ENCODE data around the gene SH3D21. TPM values are rescaled to one million over a fixed set of nuclear protein-coding genes. Genes with fewer than 3 reads are reported as not detected.

SH3D21 gene
- total and polyA plus RNA-seq, 2 donors = 1.3 to 6.0 TPM

GRCh38 chr1:36306902-36307456, 811 bp downstream of the SH3D21 start:
- H3K9me3 ChIP-seq (ENCODE audit: control insufficient read depth in 2 of 2, insufficient read depth in 1 of 2, low read length in 1 of 2) = no peaks in the 10 kb centered on the region
- 2% methylated on average over 46 of the region's 46 CpGs for WGBS
- no peak overlapping the region for H3K27ac ChIP-seq (ENCODE audit: low read depth in 1 of 2, low read length in 1 of 2)
- peaks cover 9 to 12% of the 10 kb centered on the region in 2 donors for H3K4me1 ChIP-seq (ENCODE audit: control insufficient read depth in 2 of 2, insufficient read depth in 2 of 2, low read length in 2 of 2)
- H3K36me3 ChIP-seq (ENCODE audit: control insufficient read depth in 2 of 2, insufficient read depth in 2 of 2, low read length in 1 of 2) = peaks cover 19 to 28% of the 10 kb centered on the region in 2 donors
- H3K4me3 ChIP-seq (ENCODE audit: low read length in 2 of 2) = peak overlapping the region; percentile 49 to 64
- DNase-seq (ENCODE audit: low read depth in 6 of 9, low spot score in 9 of 9) = peak; percentile 83 to 97 (median 94)
- no peaks in the 10 kb centered on the region for H3K27me3 ChIP-seq (ENCODE audit: control insufficient read depth in 2 of 2, insufficient read depth in 1 of 2, low read length in 1 of 2)

- Histone ChIP-seq H3K4me1 (ENCODE audit: control insufficient read depth in 2 of 2, insufficient read depth in 2 of 2, low read length in 2 of 2) (peaks cover 9 to 12% of the 10 kb centered on the region in 2 donors), H3K27me3 (ENCODE audit: control insufficient read depth in 2 of 2, insufficient read depth in 1 of 2, low read length in 1 of 2) (no peaks in the 10 kb centered on the region), H3K27ac (ENCODE audit: low read depth in 1 of 2, low read length in 1 of 2) (no peak overlapping the region), H3K9me3 (ENCODE audit: control insufficient read depth in 2 of 2, insufficient read depth in 1 of 2, low read length in 1 of 2) (no peaks in the 10 kb centered on the region), H3K4me3 (ENCODE audit: low read length in 2 of 2) (no peak overlapping the region), H3K36me3 (ENCODE audit: control insufficient read depth in 2 of 2, insufficient read depth in 2 of 2, low read length in 1 of 2) (peaks cover 12 to 20% of the 10 kb centered on the region in 2 donors)
- WGBS = 92% methylated on average over 10 of the region's 10 CpGs
- DNase-seq (ENCODE audit: low read depth in 6 of 9, low spot score in 9 of 9) = no peak
Observed at GRCh38 chr1:36307601-36308330, 1.6 kb downstream of the SH3D21 start.

GRCh38 chr1:36309397-36309796, 3.2 kb downstream of the SH3D21 start:
- Histone ChIP-seq H3K27ac (ENCODE audit: low read depth in 1 of 2, low read length in 1 of 2) (no peak overlapping the region), H3K27me3 (ENCODE audit: control insufficient read depth in 2 of 2, insufficient read depth in 1 of 2, low read length in 1 of 2) (no peaks in the 10 kb centered on the region), H3K4me3 (ENCODE audit: low read length in 2 of 2) (no peak overlapping the region), H3K36me3 (ENCODE audit: control insufficient read depth in 2 of 2, insufficient read depth in 2 of 2, low read length in 1 of 2) (peaks cover 0 to 6% of the 10 kb centered on the region in 2 donors), H3K4me1 (ENCODE audit: control insufficient read depth in 2 of 2, insufficient read depth in 2 of 2, low read length in 2 of 2) (peaks cover 9 to 12% of the 10 kb centered on the region in 2 donors), H3K9me3 (ENCODE audit: control insufficient read depth in 2 of 2, insufficient read depth in 1 of 2, low read length in 1 of 2) (no peaks in the 10 kb centered on the region)
- no peak for DNase-seq (ENCODE audit: low read depth in 6 of 9, low spot score in 9 of 9)
- WGBS = 96% methylated on average over 7 of the region's 7 CpGs

- DNase-seq (ENCODE audit: low read depth in 6 of 9, low spot score in 9 of 9) = no peak
- no peak overlapping the region for H3K4me3 ChIP-seq (ENCODE audit: low read length in 2 of 2)
- peaks cover 8 to 36% of the 10 kb centered on the region in 2 donors for H3K4me1 ChIP-seq (ENCODE audit: control insufficient read depth in 2 of 2, insufficient read depth in 2 of 2, low read length in 2 of 2)
- H3K27me3 ChIP-seq (ENCODE audit: control insufficient read depth in 2 of 2, insufficient read depth in 1 of 2, low read length in 1 of 2) = peaks cover 49 to 62% of the 10 kb centered on the region in 2 donors
- 15% methylated on average over 16 of the region's 16 CpGs for WGBS
- H3K27ac ChIP-seq (ENCODE audit: low read depth in 1 of 2, low read length in 1 of 2) = no peak overlapping the region
- no peaks in the 10 kb centered on the region for H3K9me3 ChIP-seq (ENCODE audit: control insufficient read depth in 2 of 2, insufficient read depth in 1 of 2, low read length in 1 of 2)
- no peaks in the 10 kb centered on the region for H3K36me3 ChIP-seq (ENCODE audit: control insufficient read depth in 2 of 2, insufficient read depth in 2 of 2, low read length in 1 of 2)
Observed at GRCh38 chr1:36320291-36320761, 14.2 kb downstream of the SH3D21 start.

- no peak overlapping the region for H3K27ac ChIP-seq (ENCODE audit: low read depth in 1 of 2, low read length in 1 of 2)
- peak overlapping the region; percentile 16 to 20 for H3K4me3 ChIP-seq (ENCODE audit: low read length in 2 of 2)
- 6% methylated on average over 23 of the region's 23 CpGs for WGBS
- no peaks in the 10 kb centered on the region for H3K9me3 ChIP-seq (ENCODE audit: control insufficient read depth in 2 of 2, insufficient read depth in 1 of 2, low read length in 1 of 2)
- H3K36me3 ChIP-seq (ENCODE audit: control insufficient read depth in 2 of 2, insufficient read depth in 2 of 2, low read length in 1 of 2) = no peaks in the 10 kb centered on the region
- H3K27me3 ChIP-seq (ENCODE audit: control insufficient read depth in 2 of 2, insufficient read depth in 1 of 2, low read length in 1 of 2) = peaks cover 49 to 64% of the 10 kb centered on the region in 2 donors
- H3K4me1 ChIP-seq (ENCODE audit: control insufficient read depth in 2 of 2, insufficient read depth in 2 of 2, low read length in 2 of 2) = peaks cover 8 to 36% of the 10 kb centered on the region in 2 donors
- no peak for DNase-seq (ENCODE audit: low read depth in 6 of 9, low spot score in 9 of 9)
Observed at GRCh38 chr1:36320767-36321118, 14.6 kb downstream of the SH3D21 start.

- Histone ChIP-seq H3K4me1 (ENCODE audit: control insufficient read depth in 2 of 2, insufficient read depth in 2 of 2, low read length in 2 of 2) (peaks cover 8 to 36% of the 10 kb centered on the region in 2 donors), H3K27ac (ENCODE audit: low read depth in 1 of 2, low read length in 1 of 2) (no peak overlapping the region), H3K36me3 (ENCODE audit: control insufficient read depth in 2 of 2, insufficient read depth in 2 of 2, low read length in 1 of 2) (no peaks in the 10 kb centered on the region), H3K4me3 (ENCODE audit: low read length in 2 of 2) (peak overlapping the region; percentile 16 to 20), H3K27me3 (ENCODE audit: control insufficient read depth in 2 of 2, insufficient read depth in 1 of 2, low read length in 1 of 2) (peaks cover 49 to 67% of the 10 kb centered on the region in 2 donors), H3K9me3 (ENCODE audit: control insufficient read depth in 2 of 2, insufficient read depth in 1 of 2, low read length in 1 of 2) (no peaks in the 10 kb centered on the region)
- 32% methylated on average over 59 of the region's 59 CpGs for WGBS
- DNase-seq (ENCODE audit: low read depth in 6 of 9, low spot score in 9 of 9) = peak in 1 of 9 donors; percentile 22
Observed at GRCh38 chr1:36321119-36321951, 15.2 kb downstream of the SH3D21 start.

GRCh38 chr1:36322041-36322785, 16.0 kb downstream of the SH3D21 start:
- WGBS = 65% methylated on average over 67 of the region's 67 CpGs
- Histone ChIP-seq H3K4me3 (ENCODE audit: low read length in 2 of 2) (peak overlapping the region in 1 of 2 donors; percentile 57), H3K4me1 (ENCODE audit: control insufficient read depth in 2 of 2, insufficient read depth in 2 of 2, low read length in 2 of 2) (peaks cover 8 to 36% of the 10 kb centered on the region in 2 donors), H3K36me3 (ENCODE audit: control insufficient read depth in 2 of 2, insufficient read depth in 2 of 2, low read length in 1 of 2) (no peaks in the 10 kb centered on the region), H3K9me3 (ENCODE audit: control insufficient read depth in 2 of 2, insufficient read depth in 1 of 2, low read length in 1 of 2) (no peaks in the 10 kb centered on the region), H3K27me3 (ENCODE audit: control insufficient read depth in 2 of 2, insufficient read depth in 1 of 2, low read length in 1 of 2) (peaks cover 49 to 69% of the 10 kb centered on the region in 2 donors), H3K27ac (ENCODE audit: low read depth in 1 of 2, low read length in 1 of 2) (no peak overlapping the region)
- no peak for DNase-seq (ENCODE audit: low read depth in 6 of 9, low spot score in 9 of 9)

GRCh38 chr1:36322786-36323635, 16.8 kb downstream of the SH3D21 start:
- WGBS = 3% methylated on average over 83 of the region's 83 CpGs
- Histone ChIP-seq H3K4me1 (ENCODE audit: control insufficient read depth in 2 of 2, insufficient read depth in 2 of 2, low read length in 2 of 2) (peaks cover 8 to 36% of the 10 kb centered on the region in 2 donors), H3K36me3 (ENCODE audit: control insufficient read depth in 2 of 2, insufficient read depth in 2 of 2, low read length in 1 of 2) (no peaks in the 10 kb centered on the region), H3K27me3 (ENCODE audit: control insufficient read depth in 2 of 2, insufficient read depth in 1 of 2, low read length in 1 of 2) (peaks cover 49 to 69% of the 10 kb centered on the region in 2 donors), H3K4me3 (ENCODE audit: low read length in 2 of 2) (peak overlapping the region; percentile 20 to 57), H3K27ac (ENCODE audit: low read depth in 1 of 2, low read length in 1 of 2) (no peak overlapping the region), H3K9me3 (ENCODE audit: control insufficient read depth in 2 of 2, insufficient read depth in 1 of 2, low read length in 1 of 2) (no peaks in the 10 kb centered on the region)
- DNase-seq (ENCODE audit: low read depth in 6 of 9, low spot score in 9 of 9) = peak in 1 of 9 donors; percentile 21

Measured in thymus (tissue), 11 donors.